Glomerular visceral epithelial cell (primary cell): Measurements from ENCODE around the gene TLE2.
"Not testable (repeated sequence)": the region's sequence is repeated elsewhere in the genome, so short reads cannot be mapped to it uniquely, and the experiment has no call there.

Source experiments
- DNase-seq: peaks from one replicate; pipeline ENCODE4 v3.0.0-alpha.2; 2016; ENCODE audit errors: extremely low spot score

The TLE2 gene

DNA sequence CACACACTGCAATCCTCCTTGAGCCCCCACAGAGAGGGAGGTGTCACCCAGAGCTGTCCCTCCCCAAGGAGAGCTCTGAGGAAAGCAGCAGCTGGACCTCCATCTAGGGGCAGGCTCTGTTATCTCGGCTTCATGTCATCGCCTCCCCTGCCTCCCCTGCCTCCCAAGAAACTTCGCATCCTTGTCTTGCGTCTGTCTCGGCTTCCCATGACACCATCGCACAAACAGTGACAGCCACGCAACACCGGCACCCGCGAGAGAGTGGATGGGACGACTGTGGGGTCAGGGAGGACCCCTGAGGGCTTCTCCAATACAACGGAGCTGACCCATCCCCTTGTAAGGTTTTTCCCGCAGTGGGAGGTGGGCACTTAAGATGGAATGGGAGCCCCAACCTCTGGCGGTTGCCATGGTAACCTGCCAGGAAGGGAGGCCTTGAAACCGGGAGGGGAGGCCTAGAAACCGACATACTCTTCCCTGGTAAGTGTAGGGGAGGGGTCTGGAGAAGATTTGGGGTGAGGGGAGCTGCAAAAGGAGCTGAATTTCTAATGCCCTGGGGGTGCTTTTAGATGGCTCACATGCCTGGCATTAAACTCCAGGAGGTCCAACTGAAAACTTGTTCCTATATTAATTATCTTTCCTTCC lies 16.3 kb downstream of the TLE2 start:
- no peak for DNase-seq

DNA sequence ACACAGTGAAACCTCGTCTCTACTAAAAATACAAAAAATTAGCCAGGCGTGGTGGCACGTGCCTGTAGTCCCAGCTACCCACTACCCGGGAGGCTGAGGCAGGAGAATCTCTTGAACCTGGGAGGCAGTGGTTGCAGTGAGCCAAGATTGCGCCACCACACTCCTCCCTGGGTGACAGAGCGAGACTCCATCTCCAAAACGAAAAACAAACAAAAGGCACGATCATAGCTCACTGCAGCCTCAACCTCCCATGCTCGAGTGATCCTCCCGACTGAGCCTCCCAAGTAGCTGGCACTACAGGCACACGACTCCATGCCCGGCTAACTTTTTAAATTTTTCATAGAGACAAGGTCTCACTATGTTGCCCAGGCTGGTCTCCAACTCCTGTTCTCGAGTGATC lies 17.0 kb downstream of the TLE2 start:
- DNase-seq = not testable (repeated sequence)

DNA sequence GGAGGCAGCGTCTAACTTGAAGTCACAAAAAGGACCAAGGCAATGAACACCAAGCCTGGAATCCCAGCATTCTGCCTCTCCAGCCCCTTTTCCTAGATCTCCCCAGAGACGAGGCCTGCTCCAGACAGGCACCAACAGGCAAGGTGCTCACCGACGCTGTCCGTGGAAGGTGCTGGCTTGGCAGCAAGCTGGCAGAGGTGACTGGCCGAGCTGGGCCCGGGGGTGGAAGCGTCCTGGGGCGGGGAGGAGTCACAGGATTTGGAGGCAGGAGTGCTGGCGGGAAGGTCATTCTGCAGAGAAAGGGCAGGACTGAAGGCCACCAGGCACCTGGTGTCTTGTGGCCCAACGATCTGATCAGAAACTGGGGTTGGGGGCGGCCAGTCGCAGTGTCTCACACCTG lies 18.2 kb downstream of the TLE2 start:
- DNase-seq = no peak

DNA sequence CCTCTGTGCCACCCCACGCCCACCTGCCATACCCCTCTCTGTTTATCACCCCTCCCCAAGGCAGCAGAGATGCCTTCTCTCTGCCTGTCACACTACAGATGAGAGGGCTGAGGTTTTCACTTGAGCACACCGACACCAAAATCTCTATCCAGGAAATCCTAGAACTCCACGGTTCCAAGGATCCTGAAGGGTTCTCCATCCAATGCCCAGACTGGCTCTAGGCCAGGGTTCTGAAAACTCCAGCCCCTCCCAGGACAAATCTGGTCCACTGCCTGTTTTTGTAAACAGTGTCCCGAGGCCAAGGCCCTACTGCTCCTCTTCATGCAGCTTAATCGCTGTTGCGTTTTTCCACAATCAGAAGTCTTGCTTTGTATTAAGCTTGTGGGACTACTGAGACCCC lies 20.1 kb downstream of the TLE2 start:
- DNase-seq = no peak

DNA sequence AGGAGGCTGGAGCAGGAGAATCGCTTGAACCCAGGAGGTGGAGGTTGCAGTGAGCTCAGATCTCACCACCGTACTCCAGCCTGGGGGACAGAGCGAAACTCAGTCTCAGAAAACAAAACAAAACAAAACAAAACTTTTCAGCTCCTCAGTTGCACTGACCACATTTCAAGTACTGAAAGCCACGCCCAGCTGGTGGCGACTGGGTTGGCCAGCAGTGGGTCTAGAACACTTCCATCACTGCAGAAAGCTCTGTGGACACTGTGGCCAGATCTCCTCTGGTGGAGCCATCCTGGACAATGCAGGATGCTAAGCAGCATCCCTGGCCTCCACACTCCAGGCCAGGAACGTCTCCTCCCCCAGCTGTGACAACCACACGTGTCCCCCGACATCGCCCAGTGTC lies 21.1 kb downstream of the TLE2 start:
- no peak for DNase-seq

DNA sequence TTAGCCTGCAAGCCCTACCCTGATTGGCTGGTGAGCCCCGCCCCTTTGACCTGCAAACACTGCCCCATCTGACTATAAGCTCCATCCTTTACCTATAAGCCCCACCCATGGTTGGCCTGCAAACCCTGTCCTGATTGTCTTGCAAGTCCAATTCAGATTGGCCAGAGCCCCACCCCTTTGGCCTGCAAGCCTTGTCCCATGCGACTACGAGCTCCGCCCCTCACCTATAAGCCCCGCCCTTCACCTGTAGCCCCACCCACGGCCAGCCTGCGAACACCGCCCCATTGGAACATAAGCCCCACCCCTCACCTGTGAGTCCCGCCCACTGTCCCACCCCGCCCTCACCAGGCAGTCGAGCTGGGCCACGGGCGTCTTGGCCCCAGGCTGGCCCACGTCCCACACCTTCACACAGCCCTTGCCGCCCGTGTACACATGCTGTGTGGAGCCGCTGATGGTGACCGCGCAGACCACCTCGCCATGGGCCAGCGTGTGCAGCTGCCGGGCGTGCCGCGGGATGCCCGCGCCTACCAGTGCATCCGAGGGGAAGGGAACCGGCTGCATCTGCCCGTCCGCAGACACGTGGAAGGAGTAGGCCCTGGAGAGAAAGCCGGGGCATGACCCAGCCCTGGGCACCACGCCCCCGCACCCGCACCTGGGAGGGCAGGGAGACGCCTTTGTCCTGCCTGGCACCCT lies 22.9 kb downstream of the TLE2 start:
- DNase-seq = no peak

DNA sequence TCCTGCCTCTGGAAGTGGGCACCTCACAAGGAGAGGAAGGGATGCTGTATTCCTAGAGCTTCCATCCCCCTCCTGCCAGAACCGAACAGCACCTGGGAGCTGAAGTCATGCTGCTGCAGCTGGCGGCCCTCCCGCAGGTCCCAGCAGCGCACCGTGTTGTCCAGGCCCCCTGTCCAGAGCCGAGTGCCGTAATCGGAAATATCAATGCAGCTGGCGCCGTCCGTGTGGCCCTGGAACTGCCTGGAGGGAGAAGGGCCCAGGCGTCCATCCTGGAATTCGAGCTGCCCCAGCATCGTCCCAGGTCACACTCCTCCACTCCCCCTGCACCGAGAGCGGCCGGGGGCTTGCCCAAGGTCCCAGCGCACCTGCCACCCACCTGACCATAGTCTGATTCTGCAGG lies 23.7 kb downstream of the TLE2 start:
- DNase-seq = no peak

DNA sequence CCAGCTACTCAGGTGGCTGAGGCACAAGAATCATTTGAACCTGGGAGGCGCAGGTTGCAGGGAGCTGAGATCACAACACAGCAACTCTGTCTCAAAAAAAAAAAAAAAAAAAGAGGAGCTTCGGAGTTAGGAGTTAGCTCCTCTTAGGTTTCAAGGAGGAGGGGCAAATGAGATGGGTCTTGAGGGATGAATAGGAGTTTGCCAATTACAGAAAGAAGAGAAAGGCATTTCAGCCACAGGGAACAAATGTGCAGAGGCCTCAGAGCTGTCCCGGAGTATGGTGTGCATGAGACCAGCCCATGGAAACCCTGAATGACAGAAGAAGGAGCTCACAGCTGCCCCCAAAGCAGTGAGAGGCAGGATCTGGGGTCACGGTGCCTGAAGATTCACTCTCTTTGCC lies 24.6 kb downstream of the TLE2 start:
- no peak for DNase-seq

DNA sequence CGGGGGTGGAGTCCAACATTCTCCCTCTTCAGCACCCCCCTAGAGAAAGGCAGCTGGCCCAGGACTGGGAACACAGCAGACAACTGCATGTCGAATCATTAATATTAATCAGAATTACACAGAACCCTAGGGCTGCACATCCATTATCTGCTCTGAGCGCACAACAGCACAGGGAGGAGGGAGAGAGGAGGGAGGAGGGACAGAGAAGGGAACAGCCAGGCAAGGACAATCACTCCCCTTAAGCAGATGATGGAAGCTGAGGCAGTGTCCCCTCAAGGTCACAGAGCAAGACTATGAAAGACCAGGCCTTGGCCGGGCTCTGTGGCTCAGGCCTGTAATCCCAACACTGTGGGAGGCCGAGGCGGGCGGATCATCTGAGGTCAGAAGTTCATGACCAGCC lies 26.0 kb downstream of the TLE2 start:
- no peak for DNase-seq

DNA sequence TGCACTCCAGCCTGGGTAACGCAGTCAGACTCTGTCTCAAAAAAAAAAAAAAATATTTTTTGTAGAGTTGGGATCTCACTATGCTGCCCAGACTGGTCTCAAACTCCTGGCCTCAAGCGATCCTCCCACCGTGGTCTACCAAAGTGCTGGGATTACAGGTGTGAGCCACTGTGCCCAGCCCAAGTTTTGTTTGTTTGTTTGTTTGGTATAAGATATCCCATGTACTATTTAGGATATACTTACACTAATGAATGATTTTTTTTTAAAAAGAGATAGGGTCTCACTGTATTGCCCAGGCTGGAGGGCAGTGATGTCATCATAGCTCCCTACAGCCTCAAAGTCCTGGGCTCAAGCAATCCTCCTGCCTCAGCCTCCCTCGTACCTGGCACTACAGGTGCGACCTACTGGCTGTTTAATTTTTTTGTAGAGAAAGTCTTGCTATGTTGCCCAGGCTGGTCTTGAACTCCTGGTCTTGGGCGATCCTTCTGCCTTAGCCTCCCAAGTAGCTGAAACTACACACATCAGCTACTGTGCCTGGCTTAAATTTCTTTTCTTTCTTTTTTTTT lies 27.8 kb downstream of the TLE2 start:
- no peak for DNase-seq

DNA sequence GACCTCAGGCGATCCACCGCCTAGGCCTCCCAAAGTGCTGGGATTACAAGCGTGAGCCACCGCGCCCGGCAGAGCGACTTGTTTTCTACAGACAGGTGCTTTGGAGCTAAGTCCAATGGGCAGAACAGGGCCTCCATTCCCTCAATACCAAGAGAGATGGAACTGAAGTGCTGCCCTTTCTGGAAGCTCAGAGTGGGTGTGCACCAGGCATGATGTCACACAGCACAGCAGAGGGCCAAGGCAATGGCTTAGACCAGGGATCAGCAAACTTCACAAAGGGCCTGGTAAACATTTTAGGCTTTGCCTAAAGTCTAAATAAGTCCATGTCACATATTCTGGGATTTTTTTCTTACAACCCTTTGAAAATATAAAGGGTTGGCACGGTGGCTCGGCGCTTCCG lies 30.4 kb downstream of the TLE2 start:
- DNase-seq = no peak

DNA sequence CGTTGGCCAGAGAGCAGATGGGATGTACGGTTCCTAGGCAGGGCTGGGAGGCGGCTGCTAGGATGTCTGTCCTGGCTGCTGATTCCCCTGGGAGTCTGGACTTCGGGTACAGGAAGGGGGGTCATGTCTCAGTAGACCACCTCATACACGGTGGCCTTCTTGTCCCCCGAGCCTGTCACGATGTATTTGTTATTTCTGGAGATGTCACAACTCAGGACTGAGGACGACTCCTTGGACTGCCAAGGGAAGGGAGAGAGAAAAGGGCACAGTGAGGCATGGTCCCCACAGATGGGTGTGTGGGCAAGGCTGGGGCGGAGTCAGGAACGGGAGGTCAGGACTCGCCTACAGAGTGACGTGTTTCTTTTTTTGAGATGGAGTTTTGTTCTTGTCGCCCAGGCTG lies 31.4 kb downstream of the TLE2 start:
- DNase-seq = no peak

DNA sequence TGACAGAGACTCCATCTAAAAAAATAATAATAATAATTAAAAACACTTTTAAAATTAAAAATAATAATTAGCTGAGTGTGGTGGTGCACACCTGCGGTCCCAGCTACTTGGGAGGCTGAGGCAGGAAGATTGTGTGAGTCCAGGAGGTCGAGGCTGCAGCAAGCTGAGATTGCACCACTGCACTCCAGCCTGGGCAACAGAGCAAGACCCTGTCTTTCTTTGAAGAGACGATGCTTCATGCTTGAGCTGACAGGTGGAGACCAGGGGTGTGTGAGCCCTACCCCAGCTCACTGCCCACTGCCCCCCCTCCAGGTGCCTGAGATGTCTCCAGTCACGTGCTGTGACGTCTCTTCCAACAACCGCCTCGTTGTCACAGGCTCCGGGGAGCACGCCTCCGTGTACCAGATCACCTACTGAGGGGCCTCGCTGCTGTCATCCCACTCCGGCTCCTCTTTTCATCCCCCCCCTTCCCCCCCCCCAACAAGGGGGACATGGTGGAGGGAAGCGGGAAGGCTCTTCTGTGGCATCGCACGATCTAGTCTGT lies 34.4 kb downstream of the TLE2 start:
- DNase-seq = no peak

DNA sequence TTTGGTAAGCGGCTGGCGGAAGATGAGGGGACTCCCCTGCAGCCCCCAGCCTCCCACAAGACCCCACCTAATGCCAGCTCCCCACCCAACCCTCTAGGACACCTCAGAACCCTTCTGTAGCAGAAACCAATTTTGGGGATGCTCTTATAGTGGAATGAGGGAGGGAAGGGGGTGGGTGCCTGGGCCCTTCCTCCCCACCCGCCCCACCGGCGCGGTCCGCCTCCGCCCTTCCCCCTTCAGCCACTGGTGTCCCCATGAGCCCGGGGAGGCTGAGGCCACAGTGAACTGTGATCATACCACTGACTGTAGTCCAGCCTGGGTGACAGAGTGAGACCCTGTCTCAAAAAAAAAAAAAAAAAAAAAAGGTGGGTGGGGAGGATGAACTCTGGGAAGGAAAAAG lies 35.5 kb downstream of the TLE2 start:
- no peak for DNase-seq

DNA sequence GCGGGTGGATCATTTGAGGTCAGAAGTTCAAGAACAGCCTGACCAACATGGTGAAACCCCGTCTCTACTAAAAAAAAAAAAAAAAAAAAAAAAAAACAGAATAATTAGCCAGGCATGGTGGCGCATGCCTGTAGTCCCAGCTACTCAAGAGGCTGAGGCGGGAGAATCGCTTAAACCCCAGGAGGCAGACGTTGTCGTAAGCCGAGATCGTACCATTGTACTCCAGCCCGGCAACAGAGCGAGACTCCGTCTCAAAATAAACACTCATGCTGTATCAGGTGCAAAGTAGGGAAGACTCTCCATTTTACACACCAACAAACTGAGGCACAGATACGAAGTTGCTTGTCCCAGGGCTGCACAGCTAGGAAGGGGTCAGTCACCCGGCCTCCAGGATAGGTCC lies 36.1 kb downstream of the TLE2 start:
- DNase-seq = no peak

DNA sequence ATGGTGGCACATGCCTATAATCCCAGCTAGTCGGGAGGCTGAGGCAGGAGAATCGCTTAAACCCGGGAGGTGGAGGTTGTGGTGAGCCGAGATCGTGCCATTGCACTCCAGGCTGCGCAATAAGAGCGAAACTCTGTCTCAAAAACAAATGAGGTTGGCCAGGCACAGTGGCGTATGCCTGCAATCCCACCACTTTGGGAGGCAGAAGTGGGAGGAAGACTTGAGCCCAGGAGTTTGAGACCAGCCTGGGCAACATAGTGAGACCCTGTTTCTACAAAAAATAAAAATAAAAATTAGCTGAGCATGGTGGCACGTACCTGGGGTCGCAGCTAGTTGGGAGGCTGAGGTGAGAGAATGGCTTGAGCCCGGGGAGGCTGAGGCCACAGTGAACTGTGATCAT lies 36.7 kb downstream of the TLE2 start:
- not testable (repeated sequence) for DNase-seq

DNA sequence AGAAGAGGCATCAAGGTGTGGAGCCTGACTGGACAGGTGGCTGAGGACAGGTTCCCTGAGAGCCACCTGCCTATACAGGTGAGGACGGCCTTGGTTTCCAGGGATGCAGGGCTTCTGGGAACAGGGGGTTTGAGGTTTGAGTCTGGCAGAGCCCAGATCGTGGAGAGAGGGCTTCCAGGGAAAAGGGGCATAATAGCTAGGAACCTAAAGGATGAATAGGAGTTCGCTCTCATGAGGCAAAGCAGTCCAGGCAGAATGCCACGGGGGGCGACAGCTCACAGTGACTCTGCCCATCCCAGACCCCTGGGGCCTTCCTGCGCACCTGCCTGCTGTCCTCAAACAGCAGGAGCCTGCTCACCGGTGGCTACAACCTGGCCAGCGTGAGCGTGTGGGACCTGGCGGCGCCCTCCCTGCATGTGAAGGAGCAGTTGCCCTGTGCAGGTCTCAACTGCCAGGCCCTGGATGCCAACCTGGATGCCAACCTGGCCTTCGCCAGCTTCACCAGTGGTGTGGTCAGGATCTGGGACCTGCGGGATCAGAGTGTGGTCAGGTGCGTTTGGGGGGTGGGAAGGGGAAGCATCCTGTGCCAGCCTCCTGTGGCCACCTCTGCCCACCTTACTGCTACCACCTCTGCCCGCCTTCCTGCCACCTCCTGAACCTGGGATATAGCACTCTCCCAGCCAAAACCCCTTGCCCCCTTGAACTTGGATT lies 39.7 kb downstream of the TLE2 start:
- DNase-seq = no peak

DNA sequence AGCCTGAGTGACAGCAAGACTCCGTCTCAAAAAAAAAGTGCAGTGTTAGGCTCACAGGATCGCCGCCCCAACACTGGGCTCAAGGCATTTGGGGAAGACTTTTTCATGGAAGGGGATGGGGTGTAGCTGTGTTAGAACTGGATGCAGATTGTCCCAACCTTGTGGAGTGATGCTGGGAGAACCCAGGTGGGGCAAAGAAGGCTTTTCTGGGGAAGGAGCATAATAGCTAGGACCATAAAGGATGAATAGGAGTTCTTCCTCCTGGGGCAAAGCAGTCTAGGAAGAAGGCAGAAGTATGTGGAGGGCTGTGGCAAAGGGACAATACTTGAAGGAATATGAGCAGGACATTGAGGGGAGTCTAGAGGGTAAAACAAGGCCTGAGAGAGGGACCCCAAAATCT lies 40.5 kb downstream of the TLE2 start:
- DNase-seq = no peak

DNA sequence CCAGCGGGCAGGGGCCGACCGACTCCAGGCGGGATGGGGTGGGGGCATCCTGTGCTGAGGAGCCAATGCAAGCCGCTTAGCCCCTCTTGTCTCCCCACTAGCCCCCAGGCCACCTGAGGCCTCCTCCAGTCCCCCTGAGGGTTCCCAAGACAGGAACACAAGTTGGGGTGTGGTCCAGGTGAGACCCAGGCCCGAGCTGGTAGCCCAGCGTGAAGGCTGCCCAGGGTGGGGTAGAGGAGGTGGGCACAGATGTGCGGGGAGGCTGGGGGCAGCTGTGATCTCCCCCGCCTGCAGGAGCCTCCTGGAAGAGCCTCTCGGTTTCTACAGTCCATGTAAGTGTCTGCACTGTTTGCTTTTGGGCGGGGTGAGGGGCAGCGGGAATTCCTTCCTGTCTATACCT lies 41.3 kb downstream of the TLE2 start:
- no peak for DNase-seq

DNA sequence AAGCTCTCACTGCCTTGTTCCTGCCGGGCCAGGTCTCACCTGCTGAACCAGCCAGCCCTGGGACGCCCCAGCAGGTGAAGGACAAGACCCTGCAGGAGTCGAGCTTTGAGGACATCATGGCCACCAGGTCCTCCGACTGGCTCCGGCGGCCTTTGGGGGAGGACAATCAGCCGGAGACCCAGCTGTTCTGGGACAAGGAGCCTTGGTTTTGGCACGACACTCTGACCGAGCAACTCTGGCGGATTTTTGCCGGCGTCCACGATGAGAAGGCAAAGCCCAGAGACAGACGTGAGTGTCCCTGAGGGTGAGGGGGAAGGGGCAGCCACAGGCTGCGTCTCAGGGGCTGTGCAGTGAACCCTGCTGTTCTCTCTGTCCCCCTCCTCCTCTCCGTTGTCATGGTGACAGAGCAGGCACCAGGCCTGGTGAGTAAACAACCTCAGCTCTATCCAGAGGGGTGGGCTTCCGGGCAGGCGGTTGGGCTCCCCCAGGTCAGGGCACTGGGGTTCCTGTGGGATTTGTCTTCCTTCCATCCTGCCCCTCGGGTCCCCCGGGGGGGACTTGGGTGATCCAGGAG lies 42.0 kb downstream of the TLE2 start:
- no peak for DNase-seq

DNA sequence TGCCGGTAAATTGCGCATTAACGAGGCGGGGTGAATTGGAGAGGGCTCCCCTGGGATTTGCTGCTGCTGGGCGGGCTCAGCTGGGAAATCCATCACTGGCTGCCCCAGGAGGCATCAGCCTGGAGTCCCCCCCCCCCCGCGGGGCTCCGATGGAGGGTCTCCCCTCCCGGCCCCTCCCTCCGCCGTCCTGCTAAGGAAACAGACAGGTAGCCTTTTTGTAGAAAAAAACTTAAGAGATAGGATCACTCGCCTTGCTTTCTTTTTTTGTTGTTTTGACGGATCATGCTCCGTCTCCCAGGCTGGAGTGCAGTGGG lies 44.9 kb downstream of the TLE2 start:
- DNase-seq = no peak
